GM19395 (cell line): ENCODE measurements around the gene UAP1L1.

Experiments used
- ATAC-seq: cut with Tn5 transposase; IDR thresholded peaks from one replicate; pipeline ENCODE4 v1.9.1; 2021; ENCODE audit warnings: mild to moderate bottlenecking, moderate library complexity; ENCODE audit not compliant: unreplicated experiment

Gene UAP1L1

DNA sequence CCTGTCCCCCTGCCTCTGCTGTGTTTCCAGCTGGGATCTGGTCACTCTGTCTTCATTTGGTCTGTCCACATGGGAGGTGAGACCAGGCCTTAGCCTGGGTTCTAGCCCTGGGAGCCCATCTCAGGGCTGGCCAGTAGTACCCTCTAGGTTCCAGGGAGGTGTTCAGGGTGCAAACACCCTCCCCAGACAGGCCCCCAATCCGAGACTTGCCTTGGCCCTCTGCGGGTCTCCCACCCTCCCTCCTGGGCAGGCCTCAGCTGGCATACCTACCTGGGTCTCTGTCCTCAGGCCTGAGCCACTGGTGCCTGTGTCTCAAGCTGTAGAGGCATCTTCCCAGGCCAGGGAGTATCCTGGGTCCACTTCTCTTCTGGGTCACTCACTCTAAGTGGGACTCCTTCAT is 6.0 kb upstream of the UAP1L1 start:
- ATAC-seq = no peak

GRCh38 chr9:137073992-137074399 is 3.3 kb upstream of the UAP1L1 start:
- ATAC-seq = no peak

- ATAC-seq = no peak
These were observed 2.6 kb upstream of the UAP1L1 start for GRCh38 chr9:137074657-137075274.

- ATAC-seq = no peak
These were observed 2.0 kb upstream of the UAP1L1 start for GRCh38 chr9:137075275-137075775.

GRCh38 chr9:137076636-137077009 is 694 bp upstream of the UAP1L1 start:
- ATAC-seq = no peak

- no peak for ATAC-seq
These were observed 709 bp downstream of the UAP1L1 start for GRCh38 chr9:137077758-137078693.

DNA sequence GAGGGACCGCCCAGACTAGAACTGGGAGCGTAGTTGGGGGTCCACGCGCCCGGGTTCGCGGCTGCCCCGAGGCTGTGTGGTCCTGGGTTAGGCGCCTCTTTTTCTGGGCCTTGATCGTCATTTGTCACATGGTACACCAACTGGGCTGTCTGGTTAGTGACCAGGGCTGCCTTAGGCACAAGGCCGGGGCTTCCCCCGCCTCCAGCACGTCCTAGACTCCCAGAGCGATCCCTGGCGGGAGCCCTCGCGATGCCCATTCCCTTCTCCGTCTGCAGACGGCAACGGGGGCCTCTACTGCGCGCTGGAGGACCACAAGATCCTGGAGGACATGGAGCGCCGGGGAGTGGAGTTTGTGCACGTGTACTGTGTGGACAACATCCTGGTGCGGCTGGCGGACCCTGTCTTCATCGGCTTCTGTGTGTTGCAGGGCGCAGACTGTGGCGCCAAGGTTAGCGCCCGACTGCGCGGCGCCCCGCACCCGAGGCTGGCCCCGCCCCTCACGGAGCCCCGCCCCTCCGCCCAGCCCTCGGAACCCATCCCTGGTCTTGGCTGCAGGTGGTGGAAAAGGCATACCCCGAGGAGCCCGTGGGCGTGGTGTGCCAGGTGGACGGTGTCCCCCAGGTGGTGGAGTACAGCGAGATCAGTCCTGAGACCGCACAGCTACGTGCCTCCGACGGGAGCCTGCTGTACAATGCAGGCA is 1.5 kb downstream of the UAP1L1 start:
- ATAC-seq = no peak

- ATAC-seq = no peak
These were observed 2.1 kb downstream of the UAP1L1 start for GRCh38 chr9:137079401-137079787.

GRCh38 chr9:137080260-137081122 is 3.2 kb downstream of the UAP1L1 start:
- no peak for ATAC-seq

DNA sequence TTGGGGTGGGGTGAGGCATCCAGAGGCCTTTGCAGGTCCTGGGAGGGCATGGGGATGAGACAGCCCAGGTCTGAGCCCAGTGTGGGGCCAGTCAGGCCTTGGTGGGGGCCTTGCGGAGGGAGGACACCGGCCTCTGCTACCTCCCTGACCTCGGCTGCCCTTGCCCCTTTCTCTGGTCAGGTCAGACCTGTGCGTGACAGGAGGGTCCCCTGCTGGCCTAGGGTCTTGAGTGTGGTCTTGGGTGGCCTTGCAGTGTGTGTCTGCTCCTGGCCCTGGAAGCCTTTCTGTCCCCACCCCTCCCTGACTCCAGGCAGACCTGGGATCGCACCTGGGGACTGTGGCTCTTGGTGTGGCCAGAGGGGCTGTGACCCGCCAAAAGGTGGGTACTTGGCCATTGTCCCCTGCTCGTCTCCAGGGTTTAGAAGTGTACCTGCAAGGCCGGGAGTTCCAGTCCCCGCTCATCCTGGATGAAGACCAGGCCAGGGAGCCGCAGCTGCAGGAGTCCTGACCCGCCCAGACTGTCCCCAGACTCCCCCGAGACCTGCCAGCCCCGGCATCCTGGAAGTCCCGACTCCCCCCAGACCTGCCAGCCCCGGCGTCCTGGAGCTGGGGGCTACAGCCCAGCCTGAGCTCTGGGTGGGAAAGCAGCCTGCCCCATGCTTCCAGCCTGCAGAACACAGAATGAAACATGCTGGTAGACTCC is 5.1 kb downstream of the UAP1L1 start:
- no peak for ATAC-seq

GRCh38 chr9:137082925-137083290 is 5.6 kb downstream of the UAP1L1 start:
- ATAC-seq = no peak

- no peak for ATAC-seq
These were observed 6.2 kb downstream of the UAP1L1 start for GRCh38 chr9:137083394-137084004.

GRCh38 chr9:137084526-137084925 is 7.2 kb downstream of the UAP1L1 start:
- no peak for ATAC-seq

DNA sequence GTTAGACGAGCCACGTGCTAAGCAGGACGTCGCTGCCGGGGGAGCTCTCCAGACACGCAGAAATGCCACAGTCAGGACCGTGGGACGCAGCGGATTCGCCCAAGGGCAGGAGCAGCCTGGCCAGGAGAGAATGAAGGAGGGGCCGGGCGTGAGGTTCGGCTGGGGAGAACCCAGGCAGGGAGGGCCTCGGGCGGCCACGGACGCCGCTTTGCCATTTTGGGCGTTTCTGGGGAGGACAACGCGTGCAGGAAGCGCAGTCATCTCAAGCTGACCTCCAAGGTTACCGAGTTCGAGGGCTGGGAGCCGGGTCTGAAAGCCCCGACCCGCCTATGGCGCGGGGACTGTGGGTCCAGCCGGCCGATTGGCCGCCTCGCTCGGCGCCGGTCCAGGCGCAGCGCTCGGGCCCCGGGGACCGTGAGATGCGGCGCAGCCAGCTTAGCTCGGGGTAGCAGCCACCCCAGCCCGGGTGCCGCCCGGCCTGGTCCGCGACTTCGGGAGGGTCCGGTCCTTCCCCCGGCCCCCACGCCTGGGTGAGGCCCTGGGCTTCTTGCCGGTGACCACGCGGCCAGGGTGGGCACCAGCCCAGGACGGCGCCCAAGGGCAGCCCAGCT is 8.7 kb downstream of the UAP1L1 start:
- no peak for ATAC-seq

GRCh38 chr9:137086531-137087408 is 9.5 kb downstream of the UAP1L1 start, which contains the start of gene MAN1B1:
Gene MAN1B1, plus strand, starts transcription at chr9:137086985. Its CDS starts 15 bp downstream, at chr9:137087000.
- peak; percentile 90 for ATAC-seq

GRCh38 chr9:137087409-137087925 is 10.2 kb downstream of the UAP1L1 start:
- no peak for ATAC-seq

DNA sequence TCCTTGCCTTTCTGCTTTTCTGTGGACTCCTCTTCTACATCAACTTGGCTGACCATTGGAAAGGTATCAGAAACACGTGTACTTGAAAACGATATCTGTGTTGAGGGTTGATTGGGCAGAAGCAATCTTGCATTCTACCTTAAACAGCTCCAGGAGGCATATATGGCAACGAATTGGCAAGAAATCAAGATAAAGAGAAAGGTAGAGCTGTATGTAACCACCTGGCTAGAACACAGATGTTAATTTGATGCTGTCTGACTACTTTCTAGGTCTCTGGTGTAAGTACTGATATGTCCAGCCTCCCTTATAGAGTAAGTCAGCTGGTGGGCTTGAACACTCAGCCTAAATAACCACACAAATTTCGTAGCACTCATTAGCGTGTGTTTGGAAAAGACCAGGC is 10.8 kb downstream of the UAP1L1 start:
- ATAC-seq = no peak
